HUES48 (cell line): ENCODE measurements around the gene CACNA2D2.

ENCODE experiments used
- H3K27ac ChIP-seq: one replicate; pipeline ENCODE4 v1.7.0; 2013; ENCODE audit warnings: low read depth, low read length, inconsistent platforms
- H3K27me3 ChIP-seq: 2 replicates; pipeline ENCODE4 v1.6.1; 2013; ENCODE audit warnings: mild to moderate bottlenecking, low read length; ENCODE audit not compliant: control insufficient read depth, insufficient read depth
- H3K36me3 ChIP-seq: 2 replicates; pipeline ENCODE4 v1.6.1; 2013; ENCODE audit warnings: low read length; ENCODE audit not compliant: control insufficient read depth, insufficient read depth
- H3K4me1 ChIP-seq: 2 replicates; pipeline ENCODE4 v1.6.1; 2013; ENCODE audit warnings: mild to moderate bottlenecking, low read length; ENCODE audit not compliant: control insufficient read depth, insufficient read depth
- H3K4me3 ChIP-seq: 2 replicates; pipeline ENCODE4 v1.5.1; 2013; ENCODE audit warnings: mild to moderate bottlenecking, low read depth, low read length
- H3K9ac ChIP-seq: 2 replicates; pipeline ENCODE4 v1.6.1; 2013; ENCODE audit warnings: mild to moderate bottlenecking, low read depth, low read length, moderate library complexity
- H3K9me3 ChIP-seq: 2 replicates; pipeline ENCODE4 v1.6.1; 2013; ENCODE audit warnings: low read length; ENCODE audit not compliant: control insufficient read depth, insufficient read depth

CACNA2D2 gene

GRCh38 chr3:50341996-50342650 is 161.3 kb downstream of the CACNA2D2 start:
- H3K27ac ChIP-seq = no peak overlapping the region
- peaks cover 72% of the 10 kb centered on the region for H3K27me3 ChIP-seq
- no peaks in the 10 kb centered on the region for H3K9me3 ChIP-seq
- no peak overlapping the region for H3K4me3 ChIP-seq
- H3K4me1 ChIP-seq = no peaks in the 10 kb centered on the region
- no peak overlapping the region for H3K9ac ChIP-seq
- no peaks in the 10 kb centered on the region for H3K36me3 ChIP-seq

DNA sequence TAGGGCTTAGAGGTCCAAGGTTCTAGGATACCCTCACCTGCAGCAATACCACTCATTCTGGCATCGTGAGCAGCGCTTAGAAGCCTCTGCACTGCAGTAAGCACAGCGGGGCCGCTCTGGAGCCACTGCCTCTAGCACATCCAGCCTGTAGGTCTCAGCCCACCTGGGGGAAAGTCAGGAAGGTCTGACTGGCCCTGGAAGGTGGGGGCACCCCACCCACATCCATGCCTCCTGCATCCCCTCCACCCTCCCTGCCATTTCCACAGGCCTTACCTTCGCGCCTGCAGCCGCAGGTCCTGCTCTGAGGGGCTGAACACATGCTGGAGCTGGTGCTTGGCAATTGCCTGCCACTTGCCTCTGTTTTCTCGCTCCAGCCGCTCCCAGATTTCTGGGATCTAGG is 161.9 kb downstream of the CACNA2D2 start:
- no peaks in the 10 kb centered on the region for H3K36me3 ChIP-seq
- no peak overlapping the region; the same call in 1 of the 2 replicates for H3K4me3 ChIP-seq
- H3K4me1 ChIP-seq = no peaks in the 10 kb centered on the region
- no peak overlapping the region for H3K9ac ChIP-seq
- no peaks in the 10 kb centered on the region for H3K9me3 ChIP-seq
- H3K27ac ChIP-seq = no peak overlapping the region
- peaks cover 70% of the 10 kb centered on the region for H3K27me3 ChIP-seq

GRCh38 chr3:50340448-50341329 is 162.7 kb downstream of the CACNA2D2 start, which contains the start of gene RASSF1:
Gene RASSF1 (minus strand): TSS chr3:50340836. CDS start chr3:50340805, 31 bp downstream.
- H3K36me3 ChIP-seq = no peaks in the 10 kb centered on the region
- peak within 1 kb of the TSS; percentile 53 for H3K4me3 ChIP-seq
- H3K27ac ChIP-seq = no peak within 1 kb of the TSS
- no peaks in the 10 kb centered on the region for H3K4me1 ChIP-seq
- H3K9ac ChIP-seq = no peak within 1 kb of the TSS
- H3K9me3 ChIP-seq = no peaks in the 10 kb centered on the region
- peaks cover 67% of the 10 kb centered on the region for H3K27me3 ChIP-seq

DNA sequence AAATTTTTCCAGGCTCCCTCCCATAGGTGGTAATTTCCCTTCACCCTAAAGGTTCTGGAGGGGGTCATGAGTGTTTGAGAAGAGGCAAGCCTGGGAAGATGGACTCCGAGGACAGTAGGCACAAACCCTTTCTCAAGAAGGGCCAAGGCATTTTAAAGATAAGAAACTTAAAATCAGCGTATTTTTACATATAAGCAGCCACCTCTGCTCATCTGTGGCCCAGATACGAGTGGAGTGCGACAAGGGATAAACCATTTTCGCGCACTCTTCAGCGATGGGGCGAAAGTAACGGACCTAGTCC is 163.3 kb downstream of the CACNA2D2 start:
- no peaks in the 10 kb centered on the region for H3K4me1 ChIP-seq

GRCh38 chr3:50339485-50340146 is 163.8 kb downstream of the CACNA2D2 start:
- Histone ChIP-seq H3K4me1 (no peaks in the 10 kb centered on the region), H3K27me3 (peaks cover 59% of the 10 kb centered on the region), H3K36me3 (no peaks in the 10 kb centered on the region), H3K4me3 (no peak overlapping the region), H3K27ac (no peak overlapping the region), H3K9me3 (no peaks in the 10 kb centered on the region), H3K9ac (no peak overlapping the region)

More for the DNA sequence above, 163.3 kb downstream of the CACNA2D2 start:
- H3K9ac ChIP-seq = no peak overlapping the region
- no peaks in the 10 kb centered on the region for H3K9me3 ChIP-seq
- H3K36me3 ChIP-seq = no peaks in the 10 kb centered on the region
- H3K27ac ChIP-seq = no peak overlapping the region
- peaks cover 63% of the 10 kb centered on the region for H3K27me3 ChIP-seq
- peak overlapping the region; percentile 53; the same call in 1 of the 2 replicates for H3K4me3 ChIP-seq

GRCh38 chr3:50338965-50339364 is 164.5 kb downstream of the CACNA2D2 start:
- peaks cover 53% of the 10 kb centered on the region for H3K27me3 ChIP-seq

DNA sequence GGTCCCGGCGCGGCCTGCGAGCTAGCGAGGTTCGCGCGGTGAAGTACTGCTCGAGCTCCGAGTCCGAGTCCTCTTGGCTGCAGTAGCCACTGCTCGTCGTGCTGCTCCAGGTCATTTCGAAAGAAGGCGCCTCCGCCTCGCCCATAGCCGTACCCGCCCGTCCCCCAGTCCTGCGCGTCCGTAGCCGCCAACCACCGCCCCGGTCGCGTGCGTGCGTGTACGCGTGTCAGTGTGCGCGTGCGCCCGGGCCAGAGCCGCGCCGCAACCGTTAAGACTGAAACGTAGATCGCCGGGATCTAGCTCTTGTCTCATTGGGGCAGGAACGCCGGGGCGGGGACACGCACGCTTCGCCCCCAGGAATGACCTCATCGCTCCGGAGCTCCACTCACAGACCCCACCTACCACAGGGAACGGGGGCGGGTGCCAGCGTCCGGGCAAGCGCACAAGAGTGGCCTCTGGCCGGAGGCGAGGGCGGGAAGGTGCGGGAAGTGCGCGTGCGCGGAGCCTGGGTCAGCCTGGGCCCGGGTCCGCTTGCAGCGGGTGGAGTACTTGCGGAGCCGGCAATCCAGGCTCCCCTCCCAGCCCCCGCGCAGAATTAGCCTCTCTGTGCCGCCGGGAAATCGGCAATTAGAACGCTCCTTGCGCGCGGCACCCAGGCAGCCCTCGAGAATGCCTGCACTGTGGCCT is 166.1 kb downstream of the CACNA2D2 start:
- Histone ChIP-seq H3K9ac (peak overlapping the region; percentile 76), H3K4me3 (peak overlapping the region; percentile 81), H3K9me3 (no peaks in the 10 kb centered on the region), H3K27ac (peak overlapping the region; percentile 95), H3K4me1 (no peaks in the 10 kb centered on the region), H3K36me3 (0 out of 2 replicates have a peak, but pooled peaks cover 6% of the 10 kb centered on the region), H3K27me3 (peaks cover 38% of the 10 kb centered on the region)

More at GRCh38 chr3:50338965-50339364, 164.5 kb downstream of the CACNA2D2 start:
- Histone ChIP-seq H3K9me3 (no peaks in the 10 kb centered on the region), H3K4me3 (no peak overlapping the region), H3K9ac (no peak overlapping the region), H3K36me3 (0 out of 2 replicates have a peak, but pooled peaks cover 4% of the 10 kb centered on the region), H3K4me1 (no peaks in the 10 kb centered on the region), H3K27ac (no peak overlapping the region)

DNA sequence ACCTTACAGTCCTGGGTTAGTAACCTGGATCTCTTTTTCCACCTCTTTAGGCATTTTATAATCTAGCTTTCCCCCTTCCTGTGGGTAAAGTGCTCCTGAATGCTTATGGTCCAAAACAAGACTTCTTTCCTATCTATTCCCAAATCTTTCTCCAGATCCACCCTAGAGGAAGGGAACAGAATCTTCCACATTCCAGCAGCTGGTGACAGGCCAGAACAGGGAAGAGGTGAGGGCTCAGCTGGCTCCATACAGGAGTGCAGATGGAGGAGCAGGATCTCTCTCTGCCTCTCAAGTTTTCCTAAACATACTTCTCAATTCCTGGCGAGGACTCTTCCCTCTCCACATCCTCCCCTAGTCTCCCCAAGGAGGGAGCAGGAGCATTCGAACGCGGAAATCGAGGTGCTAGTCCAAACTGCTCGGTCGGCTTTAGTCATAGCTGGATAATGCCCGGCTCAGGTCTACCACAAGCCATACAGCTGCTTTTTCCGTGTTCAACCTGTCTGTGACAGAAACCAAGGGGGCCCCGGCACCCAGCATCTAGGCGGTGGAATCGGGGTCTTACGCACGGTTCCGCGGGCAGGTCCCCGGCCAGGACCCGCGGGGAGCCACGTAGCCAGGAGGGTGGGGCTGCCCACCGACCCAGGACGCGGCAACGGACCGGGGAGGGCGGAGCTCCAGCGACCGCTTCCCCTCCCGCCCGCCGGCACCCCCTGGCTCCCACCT is 166.8 kb downstream of the CACNA2D2 start:
- H3K4me3 ChIP-seq = peak overlapping the region; percentile 81
- H3K27ac ChIP-seq = peak overlapping the region; percentile 95
- no peaks in the 10 kb centered on the region for H3K4me1 ChIP-seq
- H3K36me3 ChIP-seq = peaks cover 13% of the 10 kb centered on the region
- peak overlapping the region; percentile 76 for H3K9ac ChIP-seq
- peaks cover 32% of the 10 kb centered on the region for H3K27me3 ChIP-seq
- H3K9me3 ChIP-seq = no peaks in the 10 kb centered on the region

DNA sequence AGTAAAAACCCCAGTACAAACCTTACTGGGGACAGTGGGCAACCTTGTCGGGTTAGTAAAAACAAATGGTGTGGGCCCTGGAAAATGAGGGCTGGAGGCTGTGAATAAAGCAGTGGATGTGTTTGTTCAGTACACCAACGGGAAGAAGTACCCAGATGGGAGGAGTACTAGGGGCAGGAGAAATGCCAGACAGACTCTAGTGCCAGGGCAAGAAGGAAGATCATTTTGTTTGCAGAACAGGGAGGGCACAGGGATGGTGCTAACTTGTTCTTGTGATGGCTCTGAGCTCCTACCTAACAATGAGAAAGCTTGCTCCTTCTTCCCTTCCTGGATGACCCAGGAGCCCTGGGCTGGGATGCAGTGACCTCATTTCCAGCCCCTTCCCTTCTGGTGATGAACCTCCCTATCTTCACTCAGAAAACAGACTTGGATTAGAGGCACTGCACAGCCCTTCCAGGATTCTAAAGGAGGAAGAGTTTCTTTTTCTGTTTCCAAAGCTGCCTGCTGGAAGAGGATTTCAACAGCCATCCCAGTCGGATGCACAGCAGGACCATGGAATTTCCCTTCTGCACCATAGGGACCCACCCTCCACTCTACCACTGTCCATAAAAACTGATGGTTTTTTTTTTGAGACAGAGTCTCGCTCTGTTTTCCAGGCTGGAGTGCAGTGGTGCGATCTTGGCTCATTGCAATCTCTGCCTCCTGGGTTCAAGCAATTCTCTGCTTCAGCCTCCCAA is 168.9 kb downstream of the CACNA2D2 start:
- peaks cover 34% of the 10 kb centered on the region for H3K36me3 ChIP-seq
- H3K27me3 ChIP-seq = peaks cover 11% of the 10 kb centered on the region
- H3K27ac ChIP-seq = no peak overlapping the region
- H3K4me1 ChIP-seq = no peaks in the 10 kb centered on the region
- H3K4me3 ChIP-seq = no peak overlapping the region
- no peaks in the 10 kb centered on the region for H3K9me3 ChIP-seq
- H3K9ac ChIP-seq = no peak overlapping the region
